ENCODE data around the gene ELAC1. TPM values are rescaled to one million over a fixed set of nuclear protein-coding genes. Genes with fewer than 3 reads are reported as not detected.
"Not testable (repeated sequence)": the region's sequence is repeated elsewhere in the genome, so short reads cannot be mapped to it uniquely, and the experiment has no call there.

ELAC1 gene
- total and polyA plus RNA-seq, 3 donors from 2014 or later = 12.0 to 16.9 (median 13.4) TPM

DNA sequence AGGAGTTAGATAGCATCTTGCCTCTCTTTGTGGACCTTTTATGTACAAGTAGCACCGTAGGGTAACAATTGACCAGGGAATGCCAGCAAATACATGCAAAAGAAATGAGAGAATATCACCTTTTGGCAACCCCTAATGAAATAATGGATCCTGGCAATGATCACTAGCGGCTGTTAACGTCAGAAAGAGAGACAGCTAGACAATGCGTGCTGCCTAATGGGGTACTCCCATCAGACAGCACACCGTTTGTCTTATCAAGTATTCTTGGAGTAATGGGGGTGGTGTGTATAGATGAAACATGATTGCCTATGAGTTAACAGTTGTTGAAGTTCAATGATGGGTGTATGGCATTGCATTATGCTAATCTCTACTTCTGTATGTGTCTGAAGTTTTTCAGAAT, 1.6 kb downstream of the ELAC1 start:
- no peak for DNase-seq
- WGBS, 2 donors = 44 to 50% methylated on average over 5 of the region's 5 CpGs
- no peak for TF ChIP-seq POLR2A (IDR thresholded peaks at IDR 0.05)
- TF ChIP-seq, protein P1, sequence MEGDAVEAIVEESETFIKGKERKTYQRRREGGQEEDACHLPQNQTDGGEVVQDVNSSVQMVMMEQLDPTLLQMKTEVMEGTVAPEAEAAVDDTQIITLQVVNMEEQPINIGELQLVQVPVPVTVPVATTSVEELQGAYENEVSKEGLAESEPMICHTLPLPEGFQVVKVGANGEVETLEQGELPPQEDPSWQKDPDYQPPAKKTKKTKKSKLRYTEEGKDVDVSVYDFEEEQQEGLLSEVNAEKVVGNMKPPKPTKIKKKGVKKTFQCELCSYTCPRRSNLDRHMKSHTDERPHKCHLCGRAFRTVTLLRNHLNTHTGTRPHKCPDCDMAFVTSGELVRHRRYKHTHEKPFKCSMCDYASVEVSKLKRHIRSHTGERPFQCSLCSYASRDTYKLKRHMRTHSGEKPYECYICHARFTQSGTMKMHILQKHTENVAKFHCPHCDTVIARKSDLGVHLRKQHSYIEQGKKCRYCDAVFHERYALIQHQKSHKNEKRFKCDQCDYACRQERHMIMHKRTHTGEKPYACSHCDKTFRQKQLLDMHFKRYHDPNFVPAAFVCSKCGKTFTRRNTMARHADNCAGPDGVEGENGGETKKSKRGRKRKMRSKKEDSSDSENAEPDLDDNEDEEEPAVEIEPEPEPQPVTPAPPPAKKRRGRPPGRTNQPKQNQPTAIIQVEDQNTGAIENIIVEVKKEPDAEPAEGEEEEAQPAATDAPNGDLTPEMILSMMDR (IDR thresholded peaks at IDR 0.05) = no peak
- Histone ChIP-seq H3K27me3 (no peaks in the 10 kb centered on the region), H3K4me3 (no peak overlapping the region), H3K36me3 (ENCODE audit: low read depth, missing control alignments) (no peaks in the 10 kb centered on the region), H3K9me3 (no peaks in the 10 kb centered on the region), H3K4me1 (peaks cover 13% of the 10 kb centered on the region), H3K27ac (no peak overlapping the region)
- intact Hi-C loops (cut with DNase I; ENCODE audit: low total_unique reads) = loop anchor here (5.0 kb wide), 1 partner anchor 63 kb away; the partner anchor contains the start of gene SMAD4

DNA sequence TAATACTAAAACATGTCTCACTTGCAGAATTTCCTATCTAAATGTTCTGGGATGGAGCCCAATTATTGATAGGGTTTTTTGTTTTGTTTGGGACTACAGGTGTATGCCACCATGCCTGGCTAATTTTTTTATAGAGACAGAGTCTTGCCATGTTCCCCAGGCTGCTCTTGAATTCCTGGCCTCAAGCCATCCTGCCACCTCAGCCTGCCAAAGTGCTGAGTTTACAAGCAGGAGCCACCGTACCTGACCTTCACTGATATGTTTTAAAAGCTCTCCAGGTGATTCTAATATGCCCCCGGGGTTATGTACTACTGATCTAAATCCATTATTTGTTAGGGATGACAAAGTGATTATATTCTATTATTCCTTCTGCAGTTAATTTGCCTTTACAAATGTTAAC, 2.2 kb downstream of the ELAC1 start:
- DNase-seq = no peak
- Histone ChIP-seq H3K4me3 (no peak overlapping the region), H3K27me3 (no peaks in the 10 kb centered on the region), H3K36me3 (ENCODE audit: low read depth, missing control alignments) (no peaks in the 10 kb centered on the region), H3K9me3 (no peaks in the 10 kb centered on the region), H3K27ac (no peak overlapping the region), H3K4me1 (peaks cover 13% of the 10 kb centered on the region)
- TF ChIP-seq, protein P1 (IDR thresholded peaks at IDR 0.05) = no peak
- TF ChIP-seq POLR2A (IDR thresholded peaks at IDR 0.05) = no peak
- intact Hi-C loops (cut with DNase I; ENCODE audit: low total_unique reads) = no loop called here
- 10 to 33% methylated on average over 2 of the region's 2 CpGs for whole genome bisulfite sequencing, 2 donors

DNA sequence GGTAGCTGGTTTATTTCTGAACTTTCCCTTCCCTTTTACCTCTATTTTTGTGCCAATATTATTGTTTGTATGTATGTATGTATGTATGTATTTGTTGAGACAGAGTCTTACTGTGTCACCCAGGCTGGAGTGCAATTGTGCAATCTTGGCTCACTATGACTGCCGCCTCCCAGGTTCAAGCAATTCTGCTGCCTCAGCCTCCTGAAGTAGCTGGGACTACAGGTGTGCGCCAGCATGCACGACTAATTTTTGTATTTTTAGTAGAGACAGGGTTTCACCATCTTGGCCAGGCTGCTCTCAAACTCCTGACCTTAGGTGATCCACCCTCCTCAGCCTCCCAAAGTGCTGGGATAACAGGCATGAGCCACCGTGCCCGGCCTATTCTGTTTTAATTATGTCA, 4.6 kb downstream of the ELAC1 start:
- H3K9me3 ChIP-seq; H3K4me3 ChIP-seq; H3K27ac ChIP-seq; H3K36me3 ChIP-seq (ENCODE audit: low read depth, missing control alignments); intact Hi-C loops (cut with DNase I; ENCODE audit: low total_unique reads); DNase-seq; H3K27me3 ChIP-seq: not testable (repeated sequence)
- H3K4me1 ChIP-seq = peaks cover 13% of the 10 kb centered on the region
- WGBS, 2 donors = 77 to 93% methylated on average over 4 to 5 of the region's 5 CpGs

DNA sequence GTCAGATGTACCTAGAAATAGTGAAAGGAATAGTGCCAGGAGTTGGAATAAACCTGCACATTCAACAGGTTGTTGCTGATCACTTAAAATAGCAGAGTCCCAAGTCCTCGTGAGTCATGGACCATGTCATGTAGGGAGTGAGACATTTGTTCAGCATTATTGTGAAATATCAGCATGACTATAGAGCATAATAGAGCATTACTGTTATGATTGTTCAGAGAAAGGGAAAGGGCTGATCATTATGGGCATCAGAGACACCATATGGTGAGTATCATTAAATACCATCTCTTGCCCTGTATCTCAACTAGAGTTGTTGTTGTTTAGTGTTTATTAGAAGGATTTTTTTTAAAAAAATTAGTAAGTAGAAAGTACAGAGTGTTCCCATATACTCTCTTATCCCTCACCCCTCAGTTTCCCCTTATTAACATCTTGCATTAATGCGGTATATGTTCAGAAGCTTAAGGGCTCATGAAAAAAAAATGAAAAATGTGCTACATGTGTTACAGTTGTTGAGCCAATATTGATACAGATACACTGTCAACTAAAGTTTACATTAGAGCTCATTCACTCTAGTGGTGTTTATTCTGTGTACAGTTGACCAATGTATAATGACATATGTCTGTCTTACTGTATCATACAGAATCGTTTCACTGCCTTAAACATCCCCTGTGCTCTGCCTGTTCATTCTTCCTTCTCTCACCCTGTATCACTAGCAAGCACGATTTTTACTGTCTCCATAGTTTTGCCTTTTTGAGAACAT, 5.7 kb downstream of the ELAC1 start:
- Histone ChIP-seq H3K27ac (no peak overlapping the region), H3K4me3 (no peak overlapping the region), H3K36me3 (ENCODE audit: low read depth, missing control alignments) (no peaks in the 10 kb centered on the region), H3K27me3 (no peaks in the 10 kb centered on the region), H3K9me3 (no peaks in the 10 kb centered on the region), H3K4me1 (peaks cover 11% of the 10 kb centered on the region)
- TF ChIP-seq, protein P1 (IDR thresholded peaks at IDR 0.05) = no peak
- TF ChIP-seq POLR2A (IDR thresholded peaks at IDR 0.05) = no peak
- WGBS, 2 donors = 92% methylated on average over 4 of the region's 4 CpGs
- no peak for DNase-seq
- intact Hi-C loops (cut with DNase I; ENCODE audit: low total_unique reads) = no loop called here

DNA sequence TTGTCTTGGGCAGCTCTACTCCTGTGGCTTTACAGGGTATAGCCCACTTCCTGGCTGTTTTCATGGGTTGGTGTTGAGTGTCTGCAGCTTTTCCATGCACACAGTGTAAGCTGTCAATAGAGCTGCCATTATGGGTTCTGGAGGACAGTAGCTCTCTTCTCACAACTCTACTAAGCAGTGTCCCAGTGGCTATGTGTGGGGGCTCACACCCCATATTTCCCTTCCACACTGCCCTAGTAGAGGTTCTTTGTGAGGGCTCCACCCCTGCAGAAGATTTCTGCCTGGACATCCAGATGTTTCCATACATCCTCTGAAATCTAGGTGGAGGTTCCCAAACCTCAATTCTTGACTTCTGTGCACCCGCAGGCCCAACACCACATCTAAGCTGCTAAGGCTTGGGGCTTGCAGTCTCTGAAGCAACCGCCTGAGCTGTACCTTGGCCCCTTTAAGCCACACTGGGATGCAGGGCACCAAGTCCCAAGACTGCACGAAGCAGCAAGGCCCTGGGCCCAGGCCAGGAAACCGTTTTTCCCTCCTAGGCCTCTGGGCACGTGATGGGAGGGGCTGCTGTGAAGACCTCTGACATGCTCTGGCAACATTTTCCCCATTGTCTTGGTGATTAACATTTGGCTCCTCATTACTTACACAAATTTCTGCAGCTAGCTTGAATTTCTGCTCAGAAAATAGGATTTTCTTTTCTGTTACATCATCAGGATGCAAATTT, 9.4 kb downstream of the ELAC1 start:
- H3K4me3 ChIP-seq = no peak overlapping the region
- no peak overlapping the region for H3K27ac ChIP-seq
- no peaks in the 10 kb centered on the region for H3K27me3 ChIP-seq
- WGBS, 2 donors = 85 to 88% methylated on average over 5 of the region's 5 CpGs
- intact Hi-C loops (cut with DNase I; ENCODE audit: low total_unique reads) = no loop called here
- H3K36me3 ChIP-seq (ENCODE audit: low read depth, missing control alignments) = no peaks in the 10 kb centered on the region
- no peak for DNase-seq
- no peaks in the 10 kb centered on the region for H3K9me3 ChIP-seq
- H3K4me1 ChIP-seq = no peaks in the 10 kb centered on the region
- no peak for TF ChIP-seq POLR2A (IDR thresholded peaks at IDR 0.05)
- TF ChIP-seq, protein P1 (IDR thresholded peaks at IDR 0.05) = no peak

Data from testis (tissue), 3 donors.